ENCODE results near the gene CCDC138.

The CCDC138 gene

DNA sequence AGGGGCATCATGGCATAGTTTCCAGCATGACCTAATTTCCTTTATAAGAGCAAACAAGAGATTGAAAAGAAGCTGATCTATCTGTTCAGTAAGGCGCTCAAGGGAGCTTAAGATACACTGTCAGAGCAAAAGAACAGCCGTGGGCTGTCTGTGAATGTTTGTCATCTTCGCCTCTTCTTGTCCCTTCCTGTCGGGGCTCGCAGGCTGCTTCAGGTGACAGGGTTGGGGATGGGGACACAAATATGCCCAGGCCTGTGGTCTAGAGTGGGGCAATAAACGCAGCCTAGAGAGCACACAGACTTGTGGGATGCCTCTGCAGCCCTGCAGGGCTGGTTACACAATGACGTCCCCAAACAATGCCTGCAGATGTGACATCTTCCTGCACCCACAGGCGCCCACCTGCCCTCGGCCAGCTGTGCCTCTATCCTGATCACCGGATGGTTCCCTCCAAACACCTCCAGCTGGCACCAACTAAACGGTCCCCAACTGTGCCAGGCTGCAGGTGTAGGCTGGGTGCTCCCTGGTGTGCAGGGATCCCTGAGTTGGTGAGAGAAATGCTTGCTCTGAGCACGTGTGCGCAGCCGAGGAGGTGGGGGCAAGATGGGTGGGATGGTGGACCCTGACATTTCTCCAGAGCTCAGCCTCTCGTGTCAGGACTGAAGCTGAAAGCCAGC is 129.7 kb downstream of the CCDC138 start:
- DNase-seq (ENCODE audit: extremely low read depth in 1 of 2, low read depth in 1 of 2): no peak

DNA sequence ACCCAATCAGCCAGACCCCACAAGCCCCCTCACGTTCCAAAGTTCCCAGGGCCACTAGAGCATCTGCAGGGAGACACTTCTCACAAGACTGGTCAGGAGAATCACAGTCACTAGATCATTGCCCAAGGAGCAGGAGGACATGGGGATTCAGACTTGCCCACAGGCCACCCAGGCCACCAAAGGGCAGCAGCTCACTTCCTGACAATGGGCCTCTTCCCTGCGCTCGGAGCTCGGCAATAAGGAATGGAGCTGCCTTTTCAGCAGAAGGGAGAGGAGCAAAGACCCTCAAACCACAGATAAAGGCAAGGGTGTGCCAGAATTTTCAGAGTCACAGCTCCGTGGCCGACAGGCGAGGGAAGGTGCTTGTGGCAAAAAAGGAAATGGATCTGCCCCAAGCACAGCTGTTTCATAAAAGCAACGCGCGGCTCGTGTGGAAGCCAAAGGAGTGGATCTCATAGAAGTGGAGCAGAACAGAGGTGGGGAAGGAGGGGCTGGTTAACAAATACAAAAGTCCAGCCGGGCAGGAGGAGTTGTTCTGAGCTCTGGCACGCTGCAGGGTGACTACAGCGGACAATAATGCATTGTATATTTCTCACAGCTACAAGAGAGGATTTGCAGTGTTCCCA is 130.3 kb downstream of the CCDC138 start:
- no peak for DNase-seq (ENCODE audit: extremely low read depth in 1 of 2, low read depth in 1 of 2)

DNA sequence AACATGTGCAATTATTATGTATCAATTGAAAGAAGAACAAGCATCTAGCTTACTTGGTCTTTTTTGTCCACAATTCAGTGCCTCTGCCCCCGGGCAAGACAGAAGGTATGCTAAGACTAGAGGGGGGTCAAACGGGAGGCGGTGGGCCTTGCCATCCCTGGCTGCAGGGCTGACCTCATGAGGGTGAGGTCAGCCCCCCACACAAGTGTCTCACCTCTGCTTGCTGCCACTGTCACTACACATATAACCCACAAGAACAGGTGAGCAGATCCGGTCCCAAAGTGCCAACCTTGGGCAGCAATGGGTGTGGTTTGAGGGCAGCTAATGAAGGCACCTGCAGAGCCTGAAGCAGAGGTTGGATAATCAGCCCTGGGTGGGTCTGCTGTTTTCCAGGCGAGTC is 131.0 kb downstream of the CCDC138 start:
- no peak for DNase-seq (ENCODE audit: extremely low read depth in 1 of 2, low read depth in 1 of 2)

DNA sequence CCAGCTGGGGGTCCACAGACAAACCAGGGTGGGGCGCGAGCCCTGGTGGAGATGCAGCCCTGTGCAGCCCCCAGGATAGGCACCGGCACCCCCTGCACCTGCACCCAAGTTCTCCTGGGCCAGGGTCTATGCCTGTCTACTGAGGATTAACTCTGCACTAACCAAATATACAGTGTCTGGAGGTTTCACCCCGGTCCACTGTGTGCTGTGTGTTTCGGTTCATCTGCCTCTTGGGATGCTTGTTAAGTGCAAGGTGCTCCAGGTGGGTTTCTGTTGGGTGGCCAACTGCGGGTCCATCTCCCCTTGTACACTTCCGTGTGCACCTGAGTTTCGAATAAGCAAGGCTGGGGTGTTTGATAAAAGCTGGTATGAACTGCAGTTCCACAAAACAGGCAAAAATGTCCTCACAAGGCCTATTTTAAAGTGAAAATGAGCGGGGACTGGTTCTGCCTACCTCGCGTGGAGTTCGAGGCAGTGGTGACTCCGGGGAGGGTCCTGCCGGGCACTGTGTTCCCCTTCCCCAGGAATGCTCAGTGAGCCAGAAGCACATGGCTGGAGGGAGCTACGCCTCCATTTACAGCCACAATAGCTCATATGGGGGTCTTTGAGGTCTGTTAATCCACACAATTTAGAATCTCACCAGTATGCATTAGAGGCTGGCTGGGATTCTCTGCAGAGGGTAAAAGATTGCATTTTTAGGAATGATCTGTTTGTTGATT is 131.7 kb downstream of the CCDC138 start:
- no peak for DNase-seq (ENCODE audit: extremely low read depth in 1 of 2, low read depth in 1 of 2)

DNA sequence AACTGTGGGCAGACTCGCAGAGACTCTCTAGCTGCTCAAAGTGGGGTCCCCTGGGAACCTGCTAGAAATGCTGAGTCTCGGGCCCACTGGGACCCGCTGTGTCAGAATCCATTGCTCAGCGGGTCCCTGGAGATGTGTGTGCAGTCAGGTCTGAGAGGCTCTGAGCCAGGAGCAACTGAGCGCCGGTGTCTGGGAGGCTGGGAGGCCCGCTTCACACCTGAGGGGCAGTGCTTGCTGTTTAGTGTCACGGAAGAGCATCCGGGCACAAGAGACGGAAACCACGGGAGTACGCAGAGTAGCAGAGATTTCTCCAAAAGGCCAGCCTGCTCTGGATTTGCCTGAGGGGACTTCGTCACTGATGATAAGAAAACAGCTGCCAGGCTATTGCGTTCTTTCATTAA is 132.4 kb downstream of the CCDC138 start:
- DNase-seq (ENCODE audit: extremely low read depth in 1 of 2, low read depth in 1 of 2): no peak

DNA sequence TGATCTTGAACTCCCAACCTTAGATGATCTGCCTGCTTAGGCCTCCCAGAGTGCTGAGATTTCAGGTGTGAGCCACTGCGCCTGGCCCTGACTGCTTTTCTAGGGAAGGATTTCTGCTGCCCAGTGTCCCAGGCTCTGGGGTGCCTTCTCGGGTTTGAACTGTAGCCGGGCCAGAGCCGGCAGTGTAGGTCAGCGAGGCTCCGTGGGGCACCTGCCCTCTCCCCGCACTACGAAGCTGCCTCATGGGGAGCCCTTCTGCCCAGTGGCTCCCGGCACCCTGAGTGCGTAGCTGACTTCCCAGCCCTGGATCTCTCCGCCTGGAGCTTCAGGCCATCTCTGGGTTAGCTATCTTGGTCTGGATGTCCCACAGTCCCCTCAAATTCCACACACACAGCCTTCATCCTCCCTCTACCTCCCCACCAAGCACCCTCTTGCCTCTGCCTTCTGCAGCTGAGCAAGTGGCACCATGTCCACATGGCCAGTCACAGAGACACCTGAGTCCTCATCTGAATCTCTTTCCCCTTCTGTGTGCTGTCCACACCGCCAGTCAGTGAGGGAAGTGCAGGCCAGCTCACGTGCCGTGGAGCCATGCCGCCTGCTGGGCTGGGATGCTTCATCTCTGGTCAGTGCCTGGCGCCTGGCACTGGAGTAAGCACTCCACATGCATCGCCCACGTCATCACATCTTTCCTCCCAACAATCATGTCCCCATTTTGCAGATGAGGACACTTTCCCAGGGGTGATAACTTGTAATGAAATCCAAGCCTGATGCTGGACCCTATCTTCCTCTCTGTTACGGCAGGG is 133.2 kb downstream of the CCDC138 start:
- no peak for DNase-seq (ENCODE audit: extremely low read depth in 1 of 2, low read depth in 1 of 2)

DNA sequence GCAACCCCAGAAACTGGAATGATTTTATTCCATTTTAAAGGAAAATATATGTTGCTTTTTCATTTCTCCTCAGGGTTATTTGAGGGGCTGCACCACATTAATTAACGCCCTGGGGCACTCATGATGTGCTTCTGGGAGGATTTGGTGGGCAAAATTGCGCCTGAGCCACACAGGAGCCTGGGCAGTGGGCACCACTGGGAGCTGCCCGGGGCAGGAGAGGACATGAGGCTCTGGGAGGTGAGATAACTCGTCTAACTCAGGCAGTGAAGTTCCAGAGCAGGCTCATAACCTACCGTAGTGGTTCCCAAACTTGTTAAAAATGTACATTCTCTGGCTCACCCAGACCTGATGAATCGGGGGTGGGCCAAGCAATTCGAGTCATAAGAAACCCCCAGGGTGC is 134.1 kb downstream of the CCDC138 start:
- no peak for DNase-seq (ENCODE audit: extremely low read depth in 1 of 2, low read depth in 1 of 2)

DNA sequence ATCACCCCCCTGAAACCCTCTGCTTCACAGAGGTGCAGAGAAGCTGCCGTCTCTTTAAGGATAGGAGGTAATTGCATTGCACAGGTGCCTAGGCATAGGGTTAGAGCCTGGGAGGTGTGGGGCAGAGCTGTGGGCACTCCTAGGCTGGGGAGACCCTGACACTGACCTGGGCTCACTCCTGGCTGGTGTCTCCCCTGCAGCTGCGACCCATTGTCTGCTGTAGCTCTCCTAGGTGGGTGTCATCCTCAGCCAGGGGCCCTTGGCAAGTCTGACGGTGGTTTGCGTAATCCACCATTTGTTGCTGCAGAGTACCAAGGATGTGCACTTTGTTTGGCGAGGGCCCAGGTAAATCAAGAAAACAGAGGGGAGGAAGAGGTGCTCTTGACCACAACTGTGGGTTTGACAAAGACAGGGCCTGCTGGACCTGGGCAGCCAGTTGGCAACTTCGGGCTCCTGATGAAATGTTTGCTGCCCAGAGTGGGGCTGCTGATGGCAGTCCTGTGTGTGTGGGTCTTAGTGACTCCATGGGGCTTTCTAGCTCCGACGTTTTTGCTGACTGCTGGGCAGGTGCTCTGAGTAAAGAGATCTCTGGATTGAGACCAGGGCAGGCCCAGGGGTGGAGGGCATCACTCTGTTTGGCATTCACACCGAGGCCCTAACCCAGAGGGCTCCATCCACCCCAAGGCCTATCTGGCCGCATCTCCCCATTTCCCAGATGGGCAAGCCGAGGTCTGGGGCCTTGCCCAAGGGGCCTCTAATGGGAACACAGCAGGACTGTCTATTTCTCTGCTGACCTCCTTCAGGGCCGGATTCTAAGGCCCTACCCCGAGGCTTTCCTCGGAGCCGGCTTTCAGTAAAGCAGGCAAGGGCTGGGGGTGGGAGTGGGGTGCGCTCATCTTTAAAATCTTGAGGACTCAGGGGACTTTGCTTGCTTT is 134.8 kb downstream of the CCDC138 start:
- DNase-seq (ENCODE audit: extremely low read depth in 1 of 2, low read depth in 1 of 2): no peak

DNA sequence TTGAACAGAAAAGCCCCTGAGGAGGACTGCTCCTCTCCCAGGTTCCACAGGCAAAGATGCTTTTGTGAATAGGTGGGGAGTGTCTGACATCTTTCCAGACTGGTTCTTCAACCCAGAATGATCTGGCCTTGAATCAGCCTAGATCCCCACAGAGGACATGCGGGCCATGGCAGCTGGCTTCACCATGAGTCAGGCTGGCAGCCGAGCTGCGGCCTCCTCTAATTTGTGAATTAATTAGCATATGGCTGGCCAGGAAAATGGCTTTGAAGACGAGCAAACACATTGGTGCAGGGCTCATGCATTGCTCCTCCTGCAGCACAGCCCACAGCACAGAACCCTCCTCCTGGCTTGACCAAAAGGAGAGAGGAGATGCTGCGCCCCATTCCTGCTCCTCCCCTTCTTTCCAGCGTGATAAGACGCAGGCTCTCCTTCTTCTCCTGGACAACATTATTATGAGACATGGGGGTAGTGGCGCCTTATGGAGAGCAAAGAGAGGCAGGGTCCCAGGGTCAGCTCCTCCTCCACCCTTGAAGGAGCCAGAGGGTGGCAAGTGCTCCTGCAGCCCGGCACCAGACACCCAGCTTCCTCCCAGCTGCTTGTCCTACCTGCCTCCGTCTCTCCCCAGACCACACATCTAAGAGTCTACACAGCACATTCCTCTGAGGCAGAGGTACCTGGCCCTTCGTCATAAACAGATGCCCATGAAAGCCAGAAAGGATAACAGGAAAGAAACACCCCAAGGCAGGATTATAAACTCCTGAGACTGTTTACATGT is 135.8 kb downstream of the CCDC138 start:
- no peak for DNase-seq (ENCODE audit: extremely low read depth in 1 of 2, low read depth in 1 of 2)

DNA sequence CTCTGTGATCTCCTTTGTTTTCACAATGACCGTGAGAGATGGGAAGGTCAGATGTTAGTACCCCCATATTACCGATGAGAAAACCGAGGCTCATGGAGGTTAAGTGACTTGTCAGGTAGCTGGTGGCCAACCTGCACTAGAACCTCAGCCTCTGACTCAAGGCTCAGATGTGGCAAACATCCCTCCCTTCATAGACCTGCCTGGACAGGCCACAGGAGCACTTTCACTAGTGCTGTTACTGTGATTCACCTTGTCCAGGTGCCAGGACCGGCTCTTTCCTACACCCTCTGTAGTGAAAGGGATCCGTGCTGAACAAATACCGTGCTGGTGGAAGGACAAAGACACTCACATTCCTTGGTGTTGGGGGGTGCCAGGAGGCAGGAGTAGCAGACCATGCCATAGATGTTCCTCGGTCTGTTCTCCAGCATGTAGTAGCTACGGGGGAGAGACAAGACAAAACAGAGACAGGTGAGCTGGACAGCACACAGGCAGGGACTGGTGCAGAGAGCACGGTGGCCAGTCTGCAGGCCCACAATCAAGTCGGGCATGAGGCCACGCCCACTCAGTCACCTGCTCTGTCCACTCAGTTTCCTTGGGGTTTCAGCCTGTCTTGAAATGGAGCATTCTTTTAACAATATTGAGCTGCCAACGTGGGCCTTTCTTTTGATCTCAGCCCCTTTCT is 136.6 kb downstream of the CCDC138 start:
- DNase-seq (ENCODE audit: extremely low read depth in 1 of 2, low read depth in 1 of 2): no peak

DNA sequence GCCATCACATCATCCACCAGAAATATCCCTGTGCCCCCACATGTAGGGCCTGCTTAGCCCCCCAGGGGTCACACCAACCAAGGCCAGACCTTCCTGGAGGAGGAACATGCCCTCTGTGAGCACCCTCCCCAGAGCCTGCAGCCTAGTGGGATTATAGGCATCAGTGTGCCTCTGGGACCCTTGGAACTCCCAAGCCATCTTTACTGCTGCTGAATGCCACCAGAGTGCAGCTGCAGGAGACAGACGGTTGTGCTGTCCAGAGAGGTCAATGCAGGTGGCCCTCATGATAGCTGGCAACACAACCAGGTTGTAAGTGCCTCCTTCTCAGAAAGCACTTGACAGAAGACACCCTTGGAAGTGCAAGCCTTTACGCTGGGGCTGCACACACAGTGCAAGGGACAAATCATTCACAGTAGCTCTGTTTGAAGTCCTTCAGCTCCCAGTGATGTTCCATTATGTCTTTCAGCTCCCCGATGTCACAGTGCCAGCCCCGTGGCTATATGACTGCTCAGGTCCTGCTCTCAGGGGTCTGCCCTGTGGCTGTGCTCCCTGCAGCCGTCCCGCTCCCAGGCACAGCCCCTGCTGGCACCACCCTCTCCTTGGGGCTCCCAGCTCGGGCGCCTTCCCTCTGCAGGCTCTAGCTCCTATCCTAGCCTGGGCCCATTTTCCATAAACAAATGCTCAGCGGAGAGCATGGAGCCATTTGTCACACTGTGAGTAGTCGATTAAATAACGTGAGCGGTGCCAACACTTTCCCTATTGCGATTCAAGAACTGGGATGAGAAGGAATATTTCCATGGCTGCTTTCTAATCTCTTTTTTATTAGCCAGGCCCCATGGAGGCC is 137.4 kb downstream of the CCDC138 start:
- DNase-seq (ENCODE audit: extremely low read depth in 1 of 2, low read depth in 1 of 2): no peak

DNA sequence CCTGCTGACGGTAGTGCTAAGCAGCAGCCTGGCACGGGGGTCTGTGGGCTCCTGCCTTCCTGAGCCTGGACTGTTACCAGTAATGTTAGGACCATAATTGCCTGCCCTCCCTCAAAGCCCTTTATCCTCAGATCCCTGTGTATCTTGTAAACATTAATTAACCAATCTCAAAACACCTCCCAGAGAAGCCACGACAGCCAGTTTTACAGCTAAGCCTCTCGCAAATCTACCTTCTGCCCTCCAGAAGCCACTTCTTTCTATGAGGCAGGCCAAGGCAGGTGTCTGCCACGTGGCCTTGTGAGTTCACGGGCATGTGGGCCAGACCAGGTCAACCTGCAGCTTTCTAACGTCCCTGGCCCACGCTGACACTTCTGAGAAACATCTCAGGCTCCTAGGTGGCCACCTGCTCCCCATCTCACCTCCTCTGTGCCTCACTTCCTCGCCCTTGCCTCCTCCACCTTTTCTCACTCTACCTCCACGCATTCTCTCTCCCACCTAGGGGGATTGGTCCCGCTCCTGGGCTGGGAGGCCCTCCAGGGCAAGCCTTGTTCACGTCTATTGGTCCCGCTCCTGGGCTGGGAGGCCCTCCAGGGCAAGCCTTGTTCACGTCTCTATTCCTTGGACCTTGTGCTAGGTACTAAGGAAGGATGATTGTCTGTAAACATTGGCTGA is 138.1 kb downstream of the CCDC138 start:
- DNase-seq (ENCODE audit: extremely low read depth in 1 of 2, low read depth in 1 of 2): no peak

DNA sequence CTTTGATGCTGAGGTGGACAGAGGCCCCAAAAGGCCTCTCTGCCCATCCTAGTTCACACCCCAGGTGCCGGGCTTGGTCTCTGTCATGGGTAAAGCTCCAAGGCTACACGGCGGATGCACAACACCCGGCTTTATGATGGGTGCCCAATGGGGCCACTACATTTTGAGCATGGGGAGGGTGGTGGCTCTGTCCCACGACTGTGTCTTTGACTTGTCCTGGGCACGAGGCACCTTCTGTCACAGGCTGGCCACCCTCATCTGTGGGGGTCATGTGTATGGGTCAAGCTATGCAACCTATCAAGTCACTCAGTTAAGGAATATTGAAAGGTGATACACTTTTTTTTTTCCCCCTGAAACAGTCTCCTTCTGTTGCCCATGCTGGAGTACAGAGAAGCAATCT is 138.7 kb downstream of the CCDC138 start:
- no peak for DNase-seq (ENCODE audit: extremely low read depth in 1 of 2, low read depth in 1 of 2)

DNA sequence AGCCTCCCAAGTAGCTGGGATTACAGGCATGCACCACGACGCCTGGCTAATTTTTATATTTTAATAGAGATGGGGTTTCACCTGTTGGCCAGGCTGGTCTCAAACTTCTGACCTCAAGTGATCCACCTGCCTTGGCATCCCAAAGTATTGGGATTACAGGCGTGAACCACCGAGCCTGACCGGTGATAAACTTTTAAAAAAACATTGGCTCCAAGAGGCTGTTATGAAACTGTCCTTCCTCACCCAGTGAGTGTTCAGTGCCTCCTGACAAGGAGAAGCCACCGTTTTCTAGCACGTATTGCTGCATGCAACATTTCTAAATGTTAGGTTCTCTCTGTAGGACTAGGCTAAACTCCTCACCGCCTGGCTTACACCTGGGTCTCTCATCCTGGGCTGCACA is 139.2 kb downstream of the CCDC138 start:
- no peak for DNase-seq (ENCODE audit: extremely low read depth in 1 of 2, low read depth in 1 of 2)

All from activated CD8-positive, alpha-beta memory T cell treated with anti-CD3 and anti-CD28 coated beads for 1 hour (primary cell).